ENCODE data around the gene ZNF280A. TPM values are rescaled to one million over a fixed set of nuclear protein-coding genes. Genes with fewer than 3 reads are reported as not detected.

Gene ZNF280A
- total and polyA plus RNA-seq, 2 of the 8 experiments (the other 6 are each of a cell fraction or from before 2014, with no cell fraction given) = 0.09 to 0.61 TPM

- TF ChIP-seq, protein P1, sequence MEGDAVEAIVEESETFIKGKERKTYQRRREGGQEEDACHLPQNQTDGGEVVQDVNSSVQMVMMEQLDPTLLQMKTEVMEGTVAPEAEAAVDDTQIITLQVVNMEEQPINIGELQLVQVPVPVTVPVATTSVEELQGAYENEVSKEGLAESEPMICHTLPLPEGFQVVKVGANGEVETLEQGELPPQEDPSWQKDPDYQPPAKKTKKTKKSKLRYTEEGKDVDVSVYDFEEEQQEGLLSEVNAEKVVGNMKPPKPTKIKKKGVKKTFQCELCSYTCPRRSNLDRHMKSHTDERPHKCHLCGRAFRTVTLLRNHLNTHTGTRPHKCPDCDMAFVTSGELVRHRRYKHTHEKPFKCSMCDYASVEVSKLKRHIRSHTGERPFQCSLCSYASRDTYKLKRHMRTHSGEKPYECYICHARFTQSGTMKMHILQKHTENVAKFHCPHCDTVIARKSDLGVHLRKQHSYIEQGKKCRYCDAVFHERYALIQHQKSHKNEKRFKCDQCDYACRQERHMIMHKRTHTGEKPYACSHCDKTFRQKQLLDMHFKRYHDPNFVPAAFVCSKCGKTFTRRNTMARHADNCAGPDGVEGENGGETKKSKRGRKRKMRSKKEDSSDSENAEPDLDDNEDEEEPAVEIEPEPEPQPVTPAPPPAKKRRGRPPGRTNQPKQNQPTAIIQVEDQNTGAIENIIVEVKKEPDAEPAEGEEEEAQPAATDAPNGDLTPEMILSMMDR (IDR thresholded peaks at IDR 0.05; ENCODE audit: control extremely low read depth in 1 of 3, insufficient read depth in 1 of 3, low read depth in 1 of 3, low read length in 3 of 3) = no peak
- TF ChIP-seq ASH2L (IDR thresholded peaks at IDR 0.05; ENCODE audit: low read length) (no peak), TAF7 (optimal IDR thresholded peaks at IDR 0.05; ENCODE audit: borderline replicate concordance, low read depth, low read length) (no peak)
These were observed 39.1 kb downstream of the ZNF280A start (continued) for GRCh38 chr22:22480940-22481339.

All from H1 (cell line).